ENCODE measurements around the gene DNAH3. TPM values are rescaled to one million over a fixed set of nuclear protein-coding genes. Genes with fewer than 3 reads are reported as not detected.

DNAH3 gene
- total and polyA plus RNA-seq, 2 of the 8 experiments (the other 6 are each of a cell fraction or from before 2014, with no cell fraction given) = 0.57 to 0.71 TPM

- no peak for TF ChIP-seq CTCF (IDR thresholded peaks at IDR 0.05; ENCODE audit: control extremely low read depth in 1 of 3, insufficient read depth in 1 of 3, low read depth in 1 of 3, low read length in 3 of 3)
- no peak for TF ChIP-seq RFX5 (IDR thresholded peaks at IDR 0.05; ENCODE audit: borderline replicate concordance, low read depth, low read length)
- TF ChIP-seq SUZ12 (IDR thresholded peaks at IDR 0.05; ENCODE audit: low read length) = no peak
- TF ChIP-seq MAFK (IDR thresholded peaks at IDR 0.05; ENCODE audit: low read depth, low read length) = no peak
- no peak for TF ChIP-seq SRF (IDR thresholded peaks at IDR 0.05; ENCODE audit: low read depth, low read length)
- TF ChIP-seq JUN (IDR thresholded peaks at IDR 0.05; ENCODE audit: low read depth, low read length) = no peak
- TF ChIP-seq TAF7 (optimal IDR thresholded peaks at IDR 0.05; ENCODE audit: borderline replicate concordance, low read depth, low read length) = no peak
Observed at GRCh38 chr16:20937736-20938135, 212.9 kb downstream of the DNAH3 start (continued).

Measured in H1 (cell line).